ENCODE data around the gene C20orf173.
"Not testable (repeated sequence)": the region's sequence is repeated elsewhere in the genome, so short reads cannot be mapped to it uniquely, and the experiment has no call there.

Gene C20orf173, protein sequence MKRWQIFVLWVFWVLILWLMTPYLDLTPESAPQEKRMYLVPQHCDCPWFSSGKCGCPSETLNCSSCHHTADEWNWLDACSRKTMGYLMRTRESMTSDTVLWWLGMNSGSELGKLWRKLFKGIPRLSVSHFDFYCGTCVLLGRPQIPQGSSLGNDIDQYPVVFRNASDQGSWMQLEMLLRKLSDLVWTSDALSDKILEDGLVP

DNA sequence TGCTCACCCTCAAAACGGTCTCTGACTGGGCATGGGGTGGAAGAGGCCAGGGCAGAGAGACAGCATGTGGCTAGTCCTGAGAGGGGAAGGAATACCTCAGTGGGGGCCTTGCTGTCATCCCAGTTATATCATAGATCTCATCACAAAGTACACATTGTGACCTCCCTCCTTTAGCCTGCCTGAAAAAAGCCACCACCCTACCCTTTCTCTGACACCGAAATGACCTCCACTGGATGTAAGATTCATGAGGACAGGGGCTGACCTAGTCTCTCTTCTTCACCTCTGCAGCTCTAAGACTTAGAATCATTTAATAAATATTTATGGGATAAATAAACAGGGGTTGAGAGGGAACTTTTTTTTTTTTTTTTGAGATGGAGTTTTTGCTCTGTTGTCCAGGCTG is at the start of gene C20orf173:
TSS of gene C20orf173 (minus strand) at position 101 of the 400 bp plus-strand sequence. CDS start 279 bp downstream, outside the sequence.
- DNase-seq (ENCODE audit: low spot score): no peak

DNA sequence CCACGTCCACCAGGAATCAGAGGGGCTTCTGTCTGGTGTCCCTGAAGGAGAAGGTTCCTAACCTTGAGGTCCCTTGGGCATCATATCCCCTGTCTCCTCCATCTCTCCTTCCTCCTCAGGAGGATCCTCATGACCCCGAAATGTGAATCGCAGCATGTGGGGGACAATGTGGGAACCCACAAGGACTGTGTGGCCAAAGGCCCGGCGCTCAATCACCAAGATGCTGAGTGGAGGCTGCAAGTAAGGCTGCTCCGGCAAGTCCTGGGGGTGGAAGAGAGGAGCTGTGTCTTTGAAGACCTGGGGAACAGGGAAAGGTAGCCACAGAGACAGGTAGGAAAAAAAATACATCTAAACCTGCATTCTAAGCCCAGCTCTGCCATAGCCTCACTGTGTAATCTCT is 49.7 kb upstream of the C20orf173 start:
- DNase-seq (ENCODE audit: low spot score): no peak

GRCh38 chr20:35578469-35578868 is 49.0 kb upstream of the C20orf173 start:
- no peak for DNase-seq (ENCODE audit: low spot score)

- no peak for DNase-seq (ENCODE audit: low spot score)
Observed at GRCh38 chr20:35576816-35577215, 47.4 kb upstream of the C20orf173 start.

- no peak for DNase-seq (ENCODE audit: low spot score)
Observed at GRCh38 chr20:35575958-35576357, 46.5 kb upstream of the C20orf173 start.

- DNase-seq (ENCODE audit: low spot score): no peak
Observed at GRCh38 chr20:35572838-35573237, 43.4 kb upstream of the C20orf173 start.

DNA sequence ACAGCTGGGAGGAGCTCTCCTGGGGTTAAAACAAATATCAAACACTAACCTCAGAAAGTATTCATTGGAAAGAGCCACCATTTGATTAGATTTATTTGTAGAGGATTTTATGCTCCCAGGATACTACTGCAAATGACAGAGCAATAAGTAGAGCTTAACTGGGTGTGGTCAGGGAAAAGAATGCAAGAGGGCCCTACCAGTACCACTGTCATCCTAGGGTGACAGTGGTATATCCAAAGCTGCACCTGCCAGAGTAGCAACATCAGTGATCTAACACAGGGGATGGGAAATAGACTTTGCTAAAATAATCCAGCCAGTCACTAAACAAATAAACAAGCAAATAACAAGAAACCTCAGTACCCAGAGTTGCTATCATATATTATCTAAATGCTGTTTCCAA is 42.1 kb upstream of the C20orf173 start:
- DNase-seq (ENCODE audit: low spot score): no peak

DNA sequence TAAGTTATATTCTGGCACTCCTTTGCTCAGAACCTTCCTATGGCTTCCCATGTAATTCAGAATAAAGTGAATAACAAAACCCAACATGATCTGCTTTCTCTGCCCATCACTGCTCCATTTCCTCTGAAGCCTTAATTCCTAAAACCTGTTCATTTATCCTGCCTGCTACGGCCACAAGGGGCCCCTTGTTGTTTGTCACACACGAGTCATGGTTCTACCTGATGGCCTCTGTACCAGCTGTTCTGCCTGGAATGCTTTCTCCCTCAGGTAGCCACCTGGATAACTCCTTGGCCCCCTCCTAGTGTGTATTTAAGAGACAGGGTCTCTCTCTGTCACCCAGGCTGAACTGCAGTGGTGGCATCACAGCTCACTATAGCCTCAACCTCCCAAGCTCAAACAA is 39.2 kb upstream of the C20orf173 start:
- no peak for DNase-seq (ENCODE audit: low spot score)

- no peak for DNase-seq (ENCODE audit: low spot score)
Observed at GRCh38 chr20:35564905-35565304, 35.5 kb upstream of the C20orf173 start.

GRCh38 chr20:35563834-35564233 is 34.4 kb upstream of the C20orf173 start:
- DNase-seq (ENCODE audit: low spot score): no peak

GRCh38 chr20:35562541-35563110 is 33.2 kb upstream of the C20orf173 start:
- no peak for DNase-seq (ENCODE audit: low spot score)

DNA sequence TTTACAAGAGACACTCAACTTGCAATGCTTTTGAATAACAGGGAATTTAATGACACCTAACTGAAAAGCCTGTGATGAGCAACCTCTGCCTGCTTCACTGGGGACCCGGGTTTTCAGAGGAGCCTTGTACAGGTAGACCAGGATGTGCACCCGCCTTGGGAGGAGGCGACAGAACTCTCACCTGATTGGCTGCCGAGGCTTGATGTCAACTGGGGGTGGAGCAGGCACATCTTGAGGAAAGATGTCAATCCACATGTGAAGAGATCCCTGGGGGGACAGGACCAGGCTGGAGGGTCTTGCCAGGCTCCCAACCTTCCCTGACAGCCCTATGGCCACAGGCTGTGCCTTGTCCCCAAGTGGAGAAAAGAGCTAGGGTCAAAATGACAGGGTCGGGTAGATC is 32.2 kb upstream of the C20orf173 start:
- DNase-seq (ENCODE audit: low spot score): no peak

GRCh38 chr20:35561268-35561667 is 31.8 kb upstream of the C20orf173 start:
- DNase-seq (ENCODE audit: low spot score): peak; percentile 27

DNA sequence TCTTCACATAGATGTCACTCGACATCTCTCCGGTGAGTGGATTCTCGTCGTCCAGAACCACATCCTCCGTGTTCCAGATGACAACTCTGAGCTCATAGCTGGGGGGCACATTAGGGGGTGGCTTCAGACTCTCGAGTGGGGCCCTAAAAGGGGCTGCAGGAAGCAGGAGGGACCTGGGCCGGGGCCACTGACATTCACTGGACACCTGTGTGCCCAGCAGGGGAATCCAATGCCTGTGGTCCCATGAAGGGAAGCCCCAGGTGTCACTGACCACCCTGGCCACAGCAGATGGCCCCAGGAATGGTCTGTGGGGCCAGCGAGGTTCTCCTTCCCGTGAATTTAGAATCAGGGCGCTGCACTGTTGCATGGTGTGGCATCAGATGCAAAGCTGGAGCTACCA is 31.1 kb upstream of the C20orf173 start:
- DNase-seq (ENCODE audit: low spot score): no peak

GRCh38 chr20:35560105-35560511 is 30.7 kb upstream of the C20orf173 start:
- no peak for DNase-seq (ENCODE audit: low spot score)

DNA sequence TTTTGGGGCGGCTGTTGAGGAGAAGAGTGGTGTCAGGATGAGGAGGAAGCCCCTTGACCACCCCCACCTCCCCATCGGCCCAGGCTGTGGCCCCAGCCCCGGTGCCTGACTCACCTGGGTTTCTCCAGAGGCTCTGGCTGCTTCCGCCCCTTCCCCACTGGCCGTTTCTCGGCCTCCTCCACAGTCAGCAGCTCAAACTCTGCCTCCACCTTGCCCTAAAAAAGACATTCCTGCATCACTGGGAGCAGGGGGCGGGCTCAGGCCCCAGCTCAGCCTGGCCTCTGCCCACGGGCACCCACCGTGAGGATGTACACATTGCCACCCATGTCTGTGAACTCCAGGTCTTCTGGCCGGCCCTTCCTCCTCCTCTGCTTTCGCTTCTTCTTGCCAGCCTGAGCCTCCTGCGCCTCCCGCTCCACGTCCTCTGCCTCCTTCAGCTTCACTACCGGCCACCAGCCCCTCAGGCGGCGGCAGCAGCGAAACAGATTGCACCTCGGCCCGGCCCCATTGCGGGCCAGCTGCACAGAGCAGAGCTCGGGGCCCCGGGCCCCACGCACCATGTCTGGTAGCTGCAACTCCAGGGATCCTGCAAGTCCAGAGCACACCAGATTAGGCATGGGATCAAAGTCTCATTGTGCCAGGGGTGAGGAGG is 29.7 kb upstream of the C20orf173 start:
- no peak for DNase-seq (ENCODE audit: low spot score)

DNA sequence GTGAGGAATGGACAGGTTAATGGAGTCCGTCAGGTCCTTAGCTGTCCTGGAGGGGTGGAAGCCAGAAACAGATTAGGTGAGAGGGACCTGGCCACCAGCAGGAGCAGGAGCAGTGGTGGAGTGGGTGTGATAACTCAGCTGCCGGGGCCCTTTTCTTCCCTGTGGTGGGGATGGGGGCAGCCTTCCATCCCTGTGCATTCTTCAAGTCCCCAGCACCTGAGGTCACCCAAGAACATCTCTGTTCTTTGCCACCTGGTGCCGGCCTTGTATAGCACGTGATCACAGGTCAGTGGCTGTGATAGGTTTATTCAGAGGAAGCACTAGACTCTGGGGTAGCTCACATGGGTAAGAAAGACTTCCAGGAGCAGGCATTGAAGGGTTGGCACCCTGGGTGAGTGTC is 29.0 kb upstream of the C20orf173 start:
- no peak for DNase-seq (ENCODE audit: low spot score)

DNA sequence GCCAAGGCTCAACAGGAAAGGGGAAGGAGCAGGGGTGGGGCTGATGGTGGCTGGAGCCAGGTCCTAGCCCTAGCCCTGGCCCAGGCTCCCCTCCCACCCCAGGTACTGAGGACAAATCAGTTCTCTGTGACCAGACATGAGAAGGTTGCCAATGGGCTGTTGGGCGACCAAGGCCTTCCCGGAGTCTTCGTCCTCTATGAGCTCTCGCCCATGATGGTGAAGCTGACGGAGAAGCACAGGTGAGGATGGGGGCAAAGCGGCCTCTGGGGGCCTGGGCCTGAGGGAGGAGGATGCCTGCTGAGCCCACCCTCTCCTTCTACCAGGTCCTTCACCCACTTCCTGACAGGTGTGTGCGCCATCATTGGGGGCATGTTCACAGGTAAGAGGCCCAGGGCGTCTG is 27.4 kb upstream of the C20orf173 start:
- no peak for DNase-seq (ENCODE audit: low spot score)

DNA sequence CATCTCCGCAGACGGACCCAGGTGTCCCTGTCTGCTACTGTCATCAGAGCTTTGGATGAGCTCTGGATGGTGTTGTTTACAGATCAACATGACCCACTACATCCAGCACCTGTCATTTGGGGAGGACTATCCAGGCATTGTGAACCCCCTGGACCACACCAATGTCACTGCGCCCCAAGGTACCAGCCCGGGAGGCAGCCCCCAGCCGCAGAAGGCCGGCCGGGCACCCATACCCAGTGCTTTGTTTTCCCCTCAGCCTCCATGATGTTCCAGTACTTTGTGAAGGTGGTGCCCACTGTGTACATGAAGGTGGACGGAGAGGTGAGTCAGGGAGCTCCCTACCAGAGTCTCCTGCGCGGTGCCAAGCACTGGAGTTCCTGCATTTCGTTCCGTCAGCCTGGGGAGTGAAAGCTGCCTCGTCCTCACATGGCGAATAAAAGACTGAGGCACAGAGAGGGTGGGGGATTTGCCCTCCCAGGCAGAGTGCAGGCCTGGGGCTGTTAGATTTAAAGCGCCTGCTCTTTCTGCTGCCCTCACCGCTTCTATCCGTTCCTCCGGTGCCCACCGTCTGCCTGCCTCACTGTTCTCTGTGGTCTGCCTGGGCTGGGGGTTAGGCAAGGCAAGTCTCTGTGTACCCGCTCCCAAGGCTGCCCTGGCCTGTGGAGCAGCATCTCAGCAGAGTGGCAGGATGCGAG is 26.6 kb upstream of the C20orf173 start:
- no peak for DNase-seq (ENCODE audit: low spot score)

GRCh38 chr20:35555461-35555860 is 26.0 kb upstream of the C20orf173 start:
- not testable (repeated sequence) for DNase-seq (ENCODE audit: low spot score)

DNA sequence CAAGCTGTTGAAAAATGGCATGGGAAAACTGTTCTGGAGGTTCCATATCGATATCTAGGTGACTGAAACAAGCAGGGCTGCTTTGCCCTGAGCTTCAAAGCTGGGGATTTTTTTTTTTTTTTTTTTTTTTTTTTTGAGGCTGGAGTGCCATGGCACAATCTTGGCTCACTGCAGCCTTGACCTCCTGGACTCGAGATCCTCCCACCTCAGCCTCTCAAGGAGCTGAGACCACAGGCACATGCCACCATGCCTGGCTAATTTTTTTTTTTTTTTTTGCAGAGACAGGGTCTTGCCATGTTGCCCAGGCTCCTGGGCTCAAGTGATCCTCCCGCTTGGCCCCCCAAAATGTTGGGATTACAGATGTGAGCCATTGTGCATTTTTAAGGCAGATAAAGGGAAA is 23.5 kb upstream of the C20orf173 start:
- no peak for DNase-seq (ENCODE audit: low spot score)

GRCh38 chr20:35551503-35551902 is 22.1 kb upstream of the C20orf173 start:
- DNase-seq (ENCODE audit: low spot score): no peak

DNA sequence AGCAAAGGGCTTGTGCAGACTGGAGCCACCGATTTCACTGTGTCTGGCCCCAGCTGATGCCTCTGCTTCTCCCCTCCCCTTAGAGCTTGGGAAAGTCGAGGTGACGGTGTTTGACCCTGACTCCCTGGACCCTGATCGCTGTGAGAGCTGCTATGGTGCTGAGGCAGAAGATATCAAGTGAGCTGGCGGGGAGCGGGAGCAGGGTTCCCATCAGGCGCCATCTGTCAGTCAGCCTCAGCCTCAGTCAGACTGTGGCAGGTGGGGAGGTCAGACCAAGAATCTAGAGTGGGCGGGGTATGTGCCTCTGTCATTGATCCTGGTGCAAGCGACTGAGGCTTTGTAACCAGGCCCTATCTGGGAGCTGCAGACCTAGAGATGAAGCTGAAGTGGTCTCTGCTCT is 17.9 kb upstream of the C20orf173 start:
- no peak for DNase-seq (ENCODE audit: low spot score)
